DND-41 (cell line): ENCODE measurements around the gene RAB35.

Experiments used
- ATAC-seq: fragments of 200-7000 bp; cut with Tn5 transposase; 3 replicates; pipeline ENCODE4 v1.9.1; 2021; ENCODE audit warnings: low read depth; ENCODE audit not compliant: insufficient read depth
- DNase-seq: peaks from one replicate; pipeline ENCODE4 v3.0.0-alpha.2; 2020
- H2AFZ ChIP-seq: 2 replicates; pipeline ENCODE4 v1.6.0; 2012; ENCODE audit warnings: low read depth, low read length
- H3K27ac ChIP-seq: 2 replicates; pipeline ENCODE4 v1.5.1; 2012; ENCODE audit warnings: low read length, inconsistent platforms
- H3K27me3 ChIP-seq: fragments of 200-600 bp; sonication (generic); 2 replicates; pipeline ENCODE4 v1.6.0; 2012; ENCODE audit warnings: low read length, mild to moderate bottlenecking, inconsistent platforms; ENCODE audit not compliant: insufficient read depth, poor library complexity
- H3K36me3 ChIP-seq: 2 replicates; pipeline ENCODE4 v1.5.1; 2012; ENCODE audit warnings: low read length, inconsistent platforms; ENCODE audit not compliant: insufficient read depth
- H3K4me1 ChIP-seq: 2 replicates; pipeline ENCODE4 v1.5.1; 2012; ENCODE audit warnings: mild to moderate bottlenecking, low read length; ENCODE audit not compliant: insufficient read depth
- H3K4me2 ChIP-seq: 2 replicates; pipeline ENCODE4 v1.6.0; 2012; ENCODE audit warnings: mild to moderate bottlenecking, moderate library complexity, low read length, inconsistent platforms; ENCODE audit not compliant: insufficient read depth
- H3K4me3 ChIP-seq, 2 experiments: fragments of 200-600 bp in 1 of 2; shearing (Covaris generic) in 1 of 2; 2 replicates each; pipeline ENCODE4 v1.5.1; 2012 to 2016; ENCODE audit warnings: inconsistent platforms in 2 of 2, low read length in 2 of 2, mild to moderate bottlenecking in 2 of 2, low read depth in 1 of 2, moderate library complexity in 1 of 2
- H3K79me2 ChIP-seq: 2 replicates; pipeline ENCODE4 v1.6.0; 2012; ENCODE audit warnings: low read length, inconsistent platforms; ENCODE audit not compliant: insufficient read depth
- H3K9ac ChIP-seq: 2 replicates; pipeline ENCODE4 v1.6.0; 2012; ENCODE audit warnings: low read depth, mild to moderate bottlenecking, inconsistent platforms, low read length, moderate library complexity
- H3K9me3 ChIP-seq: 2 replicates; pipeline ENCODE4 v1.5.1; 2012; ENCODE audit warnings: low read length, moderate library complexity, mild to moderate bottlenecking, inconsistent platforms; ENCODE audit not compliant: insufficient read depth, severe bottlenecking
- H4K20me1 ChIP-seq: 2 replicates; pipeline ENCODE4 v1.6.0; 2012; ENCODE audit warnings: low read length; ENCODE audit not compliant: insufficient read depth
- CTCF ChIP-seq: IDR thresholded peaks from 2 replicates; pipeline ENCODE4 v1.5.1; 2012; ENCODE audit warnings: borderline replicate concordance, low read length, moderate library complexity, mild to moderate bottlenecking; ENCODE audit not compliant: poor library complexity, severe bottlenecking; ENCODE audit errors: extremely low read depth
- EZH2 ChIP-seq: IDR thresholded peaks from 3 replicates; pipeline ENCODE4 v1.6.1; 2012; ENCODE audit warnings: borderline replicate concordance, low read depth, mild to moderate bottlenecking, moderate library complexity, low read length, inconsistent platforms; ENCODE audit not compliant: severe bottlenecking

RAB35 gene

GRCh38 chr12:120126635-120127005 is 10.1 kb upstream of the RAB35 start:
- H4K20me1 ChIP-seq: 0 out of 2 replicates have a peak, but pooled peaks cover 4% of the 10 kb centered on the region
- no peaks in the 10 kb centered on the region for H3K9me3 ChIP-seq
- H3K27me3 ChIP-seq: no peaks in the 10 kb centered on the region
- no peak overlapping the region for H3K4me2 ChIP-seq
- ATAC-seq (no peak), DNase-seq (no peak)
- H3K4me1 ChIP-seq: no peaks in the 10 kb centered on the region
- no peak overlapping the region for H3K4me3 ChIP-seq
- TF ChIP-seq EZH2: no peak
- no peak for TF ChIP-seq CTCF
- no peak overlapping the region for H3K9ac ChIP-seq
- no peak overlapping the region for H3K27ac ChIP-seq
- H3K79me2 ChIP-seq: no peaks in the 10 kb centered on the region
- peaks cover 50% of the 10 kb centered on the region for H3K36me3 ChIP-seq
- H2AFZ ChIP-seq: no peak overlapping the region

- Histone ChIP-seq H3K4me1 (no peaks in the 10 kb centered on the region), H4K20me1 (0 out of 2 replicates have a peak, but pooled peaks cover under 1% of the 10 kb centered on the region), H3K4me3 (no peak overlapping the region), H3K4me2 (no peak overlapping the region), H3K79me2 (no peaks in the 10 kb centered on the region), H3K27me3 (no peaks in the 10 kb centered on the region), H3K36me3 (peaks cover 44% of the 10 kb centered on the region), H3K27ac (no peak overlapping the region), H2AFZ (no peak overlapping the region), H3K9ac (no peak overlapping the region), H3K9me3 (no peaks in the 10 kb centered on the region)
- DNase-seq (no peak), ATAC-seq (no peak)
- TF ChIP-seq CTCF: no peak
- no peak for TF ChIP-seq EZH2
Measured at GRCh38 chr12:120125792-120126634, 9.5 kb upstream of the RAB35 start.

- Histone ChIP-seq H3K36me3 (peaks cover 34% of the 10 kb centered on the region), H3K9ac (no peak overlapping the region), H3K9me3 (no peaks in the 10 kb centered on the region), H3K4me1 (no peaks in the 10 kb centered on the region), H3K27me3 (no peaks in the 10 kb centered on the region), H3K4me2 (no peak overlapping the region), H3K4me3 (no peak overlapping the region), H2AFZ (no peak overlapping the region), H3K79me2 (no peaks in the 10 kb centered on the region), H3K27ac (no peak overlapping the region), H4K20me1 (no peaks in the 10 kb centered on the region)
- no peak for TF ChIP-seq EZH2
- TF ChIP-seq CTCF: no peak
- ATAC-seq: no peak
- no peak for DNase-seq
Measured at GRCh38 chr12:120125029-120125428, 8.5 kb upstream of the RAB35 start.
